DND-41 (cell line): ENCODE results near the gene METTL25B.

Experiments used
- EZH2 ChIP-seq: IDR thresholded peaks from 3 replicates; pipeline ENCODE4 v1.6.1; 2012; ENCODE audit warnings: borderline replicate concordance, low read depth, mild to moderate bottlenecking, moderate library complexity, low read length, inconsistent platforms; ENCODE audit not compliant: severe bottlenecking
- TF ChIP-seq, protein P1 (sequence below): IDR thresholded peaks from 2 replicates; pipeline ENCODE4 v1.5.1; 2012; ENCODE audit warnings: borderline replicate concordance, low read length, moderate library complexity, mild to moderate bottlenecking; ENCODE audit not compliant: poor library complexity, severe bottlenecking; ENCODE audit errors: extremely low read depth

DNA sequence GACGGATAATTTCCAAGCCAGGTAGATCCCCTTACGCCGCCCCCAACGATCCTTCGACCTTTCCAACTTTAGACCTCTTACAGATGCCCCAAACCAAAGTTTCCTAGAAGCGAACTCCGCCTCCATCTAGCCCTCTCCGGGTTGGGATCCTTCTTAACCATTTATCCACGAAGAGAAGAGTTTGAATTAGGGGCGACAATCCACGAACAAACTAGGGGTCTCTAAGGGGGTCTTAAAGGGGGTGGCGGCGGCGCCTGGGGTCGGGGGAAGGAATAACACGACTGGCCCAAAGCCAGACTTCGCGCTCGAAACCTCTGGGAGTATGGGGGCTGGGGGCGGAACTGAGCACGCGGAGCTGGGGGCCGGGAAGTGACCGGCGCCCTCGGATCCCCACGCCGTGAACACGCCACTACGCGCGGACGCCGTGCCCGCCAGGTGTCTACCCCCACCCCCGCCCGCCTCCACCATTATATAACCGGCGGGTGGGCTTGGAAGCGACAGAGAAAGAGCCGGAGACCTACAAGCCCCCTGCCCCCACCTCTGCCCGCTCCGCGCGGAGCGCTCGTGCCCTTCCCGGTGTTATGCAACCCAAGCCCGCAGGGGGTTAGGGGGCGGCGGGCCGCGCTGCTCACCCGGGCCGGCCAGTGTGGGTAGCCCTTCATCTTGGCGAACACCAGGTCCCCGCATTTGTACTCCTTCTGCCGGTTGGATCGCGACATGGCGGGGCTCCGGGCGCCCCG, 22.6 kb downstream of the METTL25B start:
- TF ChIP-seq, protein P1, sequence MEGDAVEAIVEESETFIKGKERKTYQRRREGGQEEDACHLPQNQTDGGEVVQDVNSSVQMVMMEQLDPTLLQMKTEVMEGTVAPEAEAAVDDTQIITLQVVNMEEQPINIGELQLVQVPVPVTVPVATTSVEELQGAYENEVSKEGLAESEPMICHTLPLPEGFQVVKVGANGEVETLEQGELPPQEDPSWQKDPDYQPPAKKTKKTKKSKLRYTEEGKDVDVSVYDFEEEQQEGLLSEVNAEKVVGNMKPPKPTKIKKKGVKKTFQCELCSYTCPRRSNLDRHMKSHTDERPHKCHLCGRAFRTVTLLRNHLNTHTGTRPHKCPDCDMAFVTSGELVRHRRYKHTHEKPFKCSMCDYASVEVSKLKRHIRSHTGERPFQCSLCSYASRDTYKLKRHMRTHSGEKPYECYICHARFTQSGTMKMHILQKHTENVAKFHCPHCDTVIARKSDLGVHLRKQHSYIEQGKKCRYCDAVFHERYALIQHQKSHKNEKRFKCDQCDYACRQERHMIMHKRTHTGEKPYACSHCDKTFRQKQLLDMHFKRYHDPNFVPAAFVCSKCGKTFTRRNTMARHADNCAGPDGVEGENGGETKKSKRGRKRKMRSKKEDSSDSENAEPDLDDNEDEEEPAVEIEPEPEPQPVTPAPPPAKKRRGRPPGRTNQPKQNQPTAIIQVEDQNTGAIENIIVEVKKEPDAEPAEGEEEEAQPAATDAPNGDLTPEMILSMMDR = no peak
- TF ChIP-seq EZH2 = no peak
